Activated CD8-positive, alpha-beta T cell treated with anti-CD3 and anti-CD28 coated beads for 36 hours (primary cell): ENCODE data around the gene LYVE1. TPM values are rescaled to one million over a fixed set of nuclear protein-coding genes. Genes with fewer than 3 reads are reported as not detected.

Source experiments
- ATAC-seq: fragments of 200-7000 bp; cut with Tn5 transposase; one replicate; pipeline ENCODE4 v1.10.0; 2021; ENCODE audit warnings: mild to moderate bottlenecking, moderate library complexity
- CTCF ChIA-PET: fragments of 350-600 bp; sonication (Branson Sonifier 250); formaldehyde crosslinking; loops from one replicate; lab custom pipeline; 2021; ENCODE audit warnings: antibody characterized with exemption; lab: Charles Lee
- POLR2A ChIA-PET: fragments of 350-600 bp; sonication (Branson Sonifier 250); formaldehyde crosslinking; loops from one replicate; lab custom pipeline; 2021; ENCODE audit warnings: antibody characterized with exemption; lab: Charles Lee
- DNase-seq: peaks from one replicate; pipeline ENCODE4 v3.0.0-alpha.2; 2020
- H3K27ac Mint-ChIP-seq: one replicate; pipeline ENCODE4 v1.8.0; 2021; ENCODE audit warnings: mild to moderate bottlenecking, mixed read lengths
- H3K27me3 Mint-ChIP-seq: one replicate; pipeline ENCODE4 v1.8.0; 2021; ENCODE audit warnings: mixed read lengths
- H3K36me3 Mint-ChIP-seq: one replicate; pipeline ENCODE4 v1.8.0; 2021; ENCODE audit warnings: low read depth, mixed read lengths
- H3K4me1 Mint-ChIP-seq: one replicate; pipeline ENCODE4 v1.8.0; 2021; ENCODE audit warnings: low read depth, mixed read lengths
- H3K4me3 Mint-ChIP-seq: one replicate; pipeline ENCODE4 v1.8.0; 2021; ENCODE audit warnings: mild to moderate bottlenecking, moderate library complexity, mixed read lengths
- H3K9me3 Mint-ChIP-seq: one replicate; pipeline ENCODE4 v1.8.0; 2021; ENCODE audit warnings: mixed read lengths
- CTCF ChIP-seq: fragments of 200-600 bp; IDR thresholded peaks from one replicate; pipeline ENCODE4 v1.8.0; 2022; ENCODE audit warnings: antibody characterized with exemption, mild to moderate bottlenecking
- intact Hi-C: fragments of 100-400 bp; cut with micrococcal nuclease; formaldehyde crosslinking; loops from one replicate; pipeline ENCODE4 v1.10.0; 2022
- total RNA-seq, 2 experiments: library from RNA; stranded (reverse); gene quantifications; one replicate each; pipeline ENCODE4 v1.2.3, GENCODE V29; 2021

Gene LYVE1
- total RNA-seq, 2 experiments from 2014 or later, result not detected

GRCh38 chr11:10573556-10573955 is 5.1 kb upstream of the LYVE1 start:
- TF ChIP-seq CTCF, result no peak
- peaks cover 1% of the 10 kb centered on the region for H3K27me3 Mint-ChIP-seq
- POLR2A ChIA-PET, result interaction anchor here (1.0 to 1.5 kb wide), 2 partner anchors 33 to 115 kb away, joined by 3 to 5 read pairs; partner anchors contain the start of gene RNF141
- intact Hi-C loops, result no loop called here
- DNase-seq (no peak), ATAC-seq (no peak)
- H3K9me3 Mint-ChIP-seq, result no peaks in the 10 kb centered on the region
- H3K27ac Mint-ChIP-seq, result no peak overlapping the region
- H3K4me3 Mint-ChIP-seq, result no peak overlapping the region
- CTCF ChIA-PET, result interaction anchor here (0.6 kb wide), 1 partner anchor 28 kb away, joined by 3 read pairs; no protein-coding TSS in a partner anchor
- H3K4me1 Mint-ChIP-seq, result no peaks in the 10 kb centered on the region
- H3K36me3 Mint-ChIP-seq, result no peaks in the 10 kb centered on the region

GRCh38 chr11:10573028-10573427 is 4.6 kb upstream of the LYVE1 start:
- ATAC-seq, result no peak
- Mint-ChIP-seq H3K36me3 (no peaks in the 10 kb centered on the region), H3K9me3 (no peaks in the 10 kb centered on the region), H3K27me3 (peaks cover 1% of the 10 kb centered on the region), H3K27ac (no peak overlapping the region), H3K4me3 (no peak overlapping the region), H3K4me1 (no peaks in the 10 kb centered on the region)
- TF ChIP-seq CTCF, result no peak
- no peak for DNase-seq
- ChIA-PET CTCF (interaction anchor here (1.7 kb wide), 1 partner anchor 81 kb away, joined by 3 read pairs; no protein-coding TSS in a partner anchor), POLR2A (interaction anchor here (1.5 kb wide), 1 partner anchor 32 kb away, joined by 5 read pairs; the partner anchor contains the start of gene RNF141)
- intact Hi-C loops, result no loop called here

GRCh38 chr11:10572533-10572932 is 4.1 kb upstream of the LYVE1 start:
- Mint-ChIP-seq H3K4me1 (no peaks in the 10 kb centered on the region), H3K4me3 (no peak overlapping the region), H3K36me3 (no peaks in the 10 kb centered on the region), H3K9me3 (no peaks in the 10 kb centered on the region), H3K27ac (no peak overlapping the region), H3K27me3 (peaks cover 1% of the 10 kb centered on the region)
- intact Hi-C loops, result no loop called here
- no peak for TF ChIP-seq CTCF
- POLR2A ChIA-PET, result interaction anchor here (0.8 to 1.2 kb wide), 2 partner anchors 19 to 25 kb away, joined by 3 read pairs; no protein-coding TSS in a partner anchor
- DNase-seq, result no peak
- ATAC-seq, result no peak
- CTCF ChIA-PET, result interaction anchor here (1.7 kb wide), 1 partner anchor 82 kb away, joined by 3 read pairs; no protein-coding TSS in a partner anchor

- H3K36me3 Mint-ChIP-seq, result no peaks in the 10 kb centered on the region
- ATAC-seq (no peak), DNase-seq (no peak)
- H3K27me3 Mint-ChIP-seq, result peaks cover 1% of the 10 kb centered on the region
- no peak overlapping the region for H3K27ac Mint-ChIP-seq
- no peak overlapping the region for H3K4me3 Mint-ChIP-seq
- no peaks in the 10 kb centered on the region for H3K4me1 Mint-ChIP-seq
- CTCF ChIA-PET, result no interaction called here
- no peak for TF ChIP-seq CTCF
- no peaks in the 10 kb centered on the region for H3K9me3 Mint-ChIP-seq
- POLR2A ChIA-PET, result interaction anchor here (0.7 kb wide), 1 partner anchor 350 kb away, joined by 3 read pairs; no protein-coding TSS in a partner anchor
- intact Hi-C loops, result no loop called here
Observed at GRCh38 chr11:10567446-10567845, 1.0 kb downstream of the LYVE1 start.

GRCh38 chr11:10566257-10566957 is 2.1 kb downstream of the LYVE1 start:
- peaks cover 1% of the 10 kb centered on the region for H3K27me3 Mint-ChIP-seq
- intact Hi-C loops, result no loop called here

More at GRCh38 chr11:10566257-10566957, 2.1 kb downstream of the LYVE1 start:
- ChIA-PET CTCF (interaction anchor here (1.3 to 2.5 kb wide), 2 partner anchors 26 to 88 kb away, joined by 3 to 8 read pairs; partner anchors contain the start of gene RNF141), POLR2A (no interaction called here)
- Mint-ChIP-seq H3K27ac (no peak overlapping the region), H3K4me1 (no peaks in the 10 kb centered on the region), H3K9me3 (no peaks in the 10 kb centered on the region), H3K4me3 (no peak overlapping the region), H3K36me3 (no peaks in the 10 kb centered on the region)
- no peak for TF ChIP-seq CTCF
- ATAC-seq (no peak), DNase-seq (no peak)
